Heart right ventricle (tissue), 16 donors: ENCODE data around the gene SUGP2. TPM values are rescaled to one million over a fixed set of nuclear protein-coding genes. Genes with fewer than 3 reads are reported as not detected.

ENCODE experiments used
- ATAC-seq, 8 donors: fragments of 200-7000 bp; cut with Tn5 transposase; one replicate each; pipeline ENCODE4 v1.9.1; 2020; ENCODE audit warnings: mild to moderate bottlenecking in 8 of 8, moderate library complexity in 8 of 8, moderate number of reproducible peaks in 1 of 8
- DNase-seq, 2 donors: peaks; one replicate each; pipeline ENCODE4 v3.0.0-alpha.2; 2020
- H3K27ac ChIP-seq, 10 donors: fragments of 200-600 bp; sonication (generic) in 2 of 10; one replicate each; pipeline versions ENCODE4 v1.5.0 to v1.8.0; 2020 to 2022; ENCODE audit warnings: mild to moderate bottlenecking in 3 of 10
- H3K27me3 ChIP-seq, 7 donors: fragments of 200-600 bp; one replicate each; pipeline ENCODE4 v1.8.0; 2021 to 2022; ENCODE audit warnings: mild to moderate bottlenecking in 2 of 7
- H3K36me3 ChIP-seq, 9 donors: fragments of 200-600 bp; sonication (generic) in 1 of 9; one replicate each; pipeline versions ENCODE4 v1.5.0 to v1.8.0; 2020 to 2022; ENCODE audit warnings: mild to moderate bottlenecking in 2 of 9
- H3K4me1 ChIP-seq, 9 donors: fragments of 200-600 bp; sonication (generic) in 1 of 9; one replicate each; pipeline versions ENCODE4 v1.5.0 to v1.8.0; 2020 to 2022; ENCODE audit warnings: mild to moderate bottlenecking in 4 of 9
- H3K4me3 ChIP-seq, 10 donors: fragments of 200-600 bp; sonication (generic) in 2 of 10; one replicate each; pipeline versions ENCODE4 v1.5.0 to v1.8.0; 2020 to 2022; ENCODE audit warnings: mild to moderate bottlenecking in 7 of 10, moderate library complexity in 2 of 10
- H3K9me3 ChIP-seq, 11 donors: fragments of 200-600 bp in 10 of 11; sonication (generic) in 2 of 11; one replicate each; pipeline versions ENCODE4 v1.5.0 to v1.8.0; 2013 to 2022; ENCODE audit warnings: mild to moderate bottlenecking in 2 of 11, control low read depth in 1 of 11, moderate library complexity in 1 of 11
- CTCF ChIP-seq, 9 donors: fragments of 200-600 bp; sonication (generic) in 2 of 9; IDR thresholded peaks; one replicate each; pipeline versions ENCODE4 v1.5.0 to v1.8.0; 2021 to 2022; ENCODE audit warnings: antibody characterized with exemption in 9 of 9, mild to moderate bottlenecking in 5 of 9, moderate library complexity in 1 of 9
- WGBS, 2 donors: extraction: QIAGEN DNeasy Blood & Tissue Kit; methylation state at CpG; one replicate each; pipeline ENCODE4 v1.1.7; 2013; ENCODE audit warnings: inconsistent platforms in 1 of 2; 5-methylcytosine and 5-hydroxymethylcytosine counted together
- intact Hi-C, 10 donors: fragments of 100-400 bp; cut with DNase I; formaldehyde crosslinking; loops; one replicate each; pipeline versions ENCODE4 v1.11.1 to v1.14.2; 2022
- polyA plus RNA-seq, 2 donors: library from polyadenylated mRNA; stranded (reverse); fragments of 200-250 nt; gene quantifications; one replicate each; pipeline ENCODE4 v1.2.3, GENCODE V29; 2013
- total RNA-seq, 10 donors: library from RNA; stranded (reverse); fragmentation: NEBNext Ultra II Directional in 3 of 10; extraction: Animal tissue kit (Norgen Biotek cat#: 25700) in 3 of 10; gene quantifications; one replicate each; pipeline versions ENCODE4 v1.2.1 to v1.2.4, GENCODE V29; 2021 to 2023
- donor health status: Arrhythmogenic right ventricular cardiomyopathy.
- donor health status: ischemic (EF 13 %, LVEDD 7.1; RV severe dilation, severe dysfunction).
- donor health status: healthy with polysubstance abuse.
- donor health status: DM: no; HTN: yes; CAD: no.
- donor health status: DM: no; HTN: no; CAD: no.
- donor health status: ischemic (EF 25% LVEDD 6.9; RV normal size, moderate dysfunction).
- donor health status: ischemic (EF 25% LVEDD 5.7; RV mildly dilated, moderate dysfunction).
- donor health status: healthy.
- donor health status: DM: yes; HTN: yes; CAD: no.
- donor health status: Ischemic cardiomyopathy.
- donor health status: ischemic (EF 35%, LVEDD 5.7; RV mildly dilated, moderate dysfunction).
- donor health status: nonischemic (EF 11% LVEDD 7.7; RV severe dilation, severe dysfunction).
- donor health status: DM: yes; HTN: yes; CAD: no.
- donor health status: PGD.
- donor health status: ischemic (EF 29% LVEDD 5.4; RV normal size, mild dysfunction).
- donor health status: nonischemic (EF 23%, LVEDD 6.1; RV moderate dilation, normal function).

The SUGP2 gene
- total and polyA plus RNA-seq, 12 donors, result 27.2 to 85.2 (median 63.3) TPM

DNA sequence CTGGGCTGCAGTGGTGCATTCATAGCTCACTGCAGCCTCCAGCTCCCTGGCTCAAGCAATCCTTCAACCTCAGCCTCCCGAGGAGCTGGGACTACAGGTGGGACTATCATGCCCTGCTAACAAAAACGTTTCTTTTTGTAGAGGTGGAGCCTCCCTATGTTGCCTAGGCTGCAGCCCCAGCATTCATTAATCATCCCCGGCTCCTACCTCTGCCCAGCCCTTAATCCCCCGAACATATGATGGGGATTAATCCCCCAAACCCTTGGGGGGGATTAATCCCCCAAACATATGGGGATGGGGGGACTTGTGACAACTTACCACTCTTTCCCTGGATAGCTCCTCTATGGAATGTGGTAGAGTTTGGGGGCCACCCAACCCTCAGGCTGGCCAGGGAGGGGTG, 45.9 kb downstream of the SUGP2 start:
- H3K36me3 ChIP-seq, result peaks cover 0 to 21% (median under 1%) of the 10 kb centered on the region in 9 donors
- H3K27me3 ChIP-seq, result peaks cover 0 to 8% (median 0%) of the 10 kb centered on the region in 7 donors
- WGBS, 2 donors, result 65 to 69% methylated on average over 4 of the region's 4 CpGs
- H3K9me3 ChIP-seq, result no peaks in the 10 kb centered on the region
- ATAC-seq (no peak), DNase-seq (no peak)
- H3K4me3 ChIP-seq, result no peak overlapping the region
- no peak for TF ChIP-seq CTCF (IDR thresholded peaks at IDR 0.05)
- peaks cover 0 to 30% (median 24%) of the 10 kb centered on the region in 9 donors for H3K4me1 ChIP-seq
- H3K27ac ChIP-seq, result no peak overlapping the region
- intact Hi-C loops, result loop anchor here in 2 of 10 donors (5.0 to 10.0 kb wide), 2 partner anchors 45 to 93 kb away; partner anchors contain the start of genes HOMER3 (in 2 of the 2) and CERS1 (in 1 of the 2)

- no peak for TF ChIP-seq CTCF (IDR thresholded peaks at IDR 0.05)
- H3K36me3 ChIP-seq, result no peaks in the 10 kb centered on the region
- WGBS, 2 donors, result 47 to 68% methylated on average over 7 of the region's 7 CpGs
- intact Hi-C loops, result loop anchor here in 2 of 10 donors (5.0 to 10.0 kb wide), 2 partner anchors 43 to 90 kb away; partner anchors contain the start of genes HOMER3 (in 2 of the 2) and CERS1 (in 1 of the 2)
- H3K4me1 ChIP-seq, result peaks cover 0 to 28% (median 14%) of the 10 kb centered on the region in 9 donors
- no peak overlapping the region for H3K4me3 ChIP-seq
- peak in 1 of 2 donors; percentile 43 for DNase-seq
- no peaks in the 10 kb centered on the region for H3K9me3 ChIP-seq
- peak in 6 of 8 donors; percentile 18 to 64 (median 50) for ATAC-seq
- H3K27ac ChIP-seq, result peak overlapping the region in 6 of 10 donors; percentile 17 to 62 (median 43)
- peaks cover 0 to 8% (median 3%) of the 10 kb centered on the region in 7 donors for H3K27me3 ChIP-seq
Measured at GRCh38 chr19:18985257-18985656, 48.1 kb downstream of the SUGP2 start.

- Histone ChIP-seq H3K36me3 (no peaks in the 10 kb centered on the region), H3K27ac (no peak overlapping the region), H3K4me3 (no peak overlapping the region), H3K9me3 (no peaks in the 10 kb centered on the region), H3K4me1 (peaks cover 0 to 28% (median 14%) of the 10 kb centered on the region in 9 donors), H3K27me3 (peaks cover 0 to 8% (median 3%) of the 10 kb centered on the region in 7 donors)
- WGBS, 2 donors, result 70 to 79% methylated on average over 3 of the region's 3 CpGs
- ATAC-seq (no peak), DNase-seq (no peak)
- intact Hi-C loops, result loop anchor here in 2 of 10 donors (5.0 to 10.0 kb wide), 2 partner anchors 37 to 89 kb away; partner anchors contain the start of gene CERS1 (in 1 of the 2)
- TF ChIP-seq CTCF (IDR thresholded peaks at IDR 0.05), result no peak
Measured at GRCh38 chr19:18984251-18984650, 49.1 kb downstream of the SUGP2 start.

- intact Hi-C loops, result loop anchor here in 2 of 10 donors (5.0 to 10.0 kb wide), 2 partner anchors 35 to 88 kb away; partner anchors contain the start of gene CERS1 (in 1 of the 2)
- 83 to 85% methylated on average over 2 of the region's 2 CpGs for WGBS, 2 donors
- DNase-seq (no peak), ATAC-seq (no peak)
- Histone ChIP-seq H3K27ac (no peak overlapping the region), H3K4me3 (no peak overlapping the region), H3K36me3 (no peaks in the 10 kb centered on the region), H3K9me3 (no peaks in the 10 kb centered on the region), H3K27me3 (peaks cover 0 to 8% (median 3%) of the 10 kb centered on the region in 7 donors), H3K4me1 (peaks cover 0 to 28% (median 14%) of the 10 kb centered on the region in 9 donors)
- TF ChIP-seq CTCF (IDR thresholded peaks at IDR 0.05), result no peak
Measured at GRCh38 chr19:18982669-18983068, 50.6 kb downstream of the SUGP2 start.
